Pons (tissue), 1 donor: ENCODE measurements around the gene DDX4.

ENCODE experiments used
- DNase-seq: peaks from one replicate; pipeline ENCODE4 v3.0.0-alpha.2; 2016; ENCODE audit warnings: low spot score

DDX4 gene

GRCh38 chr5:55821731-55822512, 84.1 kb downstream of the DDX4 start:
- DNase-seq, result no peak

- no peak for DNase-seq
These were observed 85.4 kb downstream of the DDX4 start for GRCh38 chr5:55823151-55823796.

DNA sequence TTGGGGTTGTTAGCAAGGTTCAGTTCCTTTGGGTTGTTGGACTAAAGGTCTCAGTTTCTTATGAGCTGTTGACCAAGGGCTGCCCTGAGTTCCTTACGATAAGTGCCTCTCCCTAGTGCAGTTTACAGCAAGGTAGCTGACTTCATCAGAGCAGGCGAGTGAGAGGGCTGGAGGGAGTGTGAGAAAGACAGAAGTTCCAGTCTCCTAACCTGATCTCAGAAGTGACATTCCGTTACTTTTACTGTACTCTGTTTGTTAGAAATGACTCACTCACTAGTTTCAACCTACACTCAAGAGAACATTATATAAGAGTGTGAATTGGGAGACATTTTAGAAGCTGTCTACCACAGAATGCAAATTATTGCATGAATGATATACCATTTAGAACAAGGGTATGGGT, 92.1 kb downstream of the DDX4 start:
- no peak for DNase-seq

- no peak for DNase-seq
These were observed 94.6 kb downstream of the DDX4 start for GRCh38 chr5:55832446-55832845.

GRCh38 chr5:55836191-55836590, 98.3 kb downstream of the DDX4 start:
- DNase-seq, result no peak

GRCh38 chr5:55841976-55842375, 104.1 kb downstream of the DDX4 start:
- no peak for DNase-seq

DNA sequence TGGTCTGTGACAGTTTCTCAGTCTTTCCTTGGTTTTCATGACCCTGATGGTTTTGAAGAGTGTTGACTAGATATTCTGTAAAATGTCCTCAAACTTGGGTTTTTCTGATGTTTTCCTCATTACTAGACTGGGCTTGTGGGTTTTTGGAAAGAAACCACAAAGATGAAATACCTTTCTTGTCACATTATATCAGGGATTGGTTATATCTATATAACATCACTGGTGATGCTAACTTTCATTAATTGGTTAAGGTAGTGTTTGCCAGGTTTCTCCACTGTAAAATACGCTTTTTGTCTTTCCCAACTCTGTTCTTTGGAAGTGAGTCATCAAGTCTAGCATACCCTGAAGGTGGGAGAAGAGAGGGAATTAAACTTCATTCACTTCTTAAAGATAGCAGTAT, 110.0 kb downstream of the DDX4 start:
- DNase-seq, result no peak

DNA sequence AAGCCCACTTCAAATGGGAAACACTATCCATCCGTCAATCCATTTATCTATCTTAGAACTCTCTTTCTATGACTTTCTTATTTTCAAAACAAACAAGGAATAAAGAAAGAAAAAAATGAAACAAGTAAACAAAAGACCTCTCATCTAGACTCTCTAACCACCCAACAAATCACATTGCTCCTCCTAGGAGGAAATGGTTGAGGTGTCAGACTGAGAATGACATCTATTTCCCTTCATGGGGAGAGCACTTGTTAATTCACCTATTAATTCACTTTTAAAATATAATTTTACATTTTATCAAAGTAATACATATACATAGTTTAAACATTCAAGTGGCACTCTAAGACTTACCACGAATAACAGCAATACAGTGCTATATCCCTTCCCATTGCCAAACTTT, 110.9 kb downstream of the DDX4 start:
- DNase-seq, result no peak

DNA sequence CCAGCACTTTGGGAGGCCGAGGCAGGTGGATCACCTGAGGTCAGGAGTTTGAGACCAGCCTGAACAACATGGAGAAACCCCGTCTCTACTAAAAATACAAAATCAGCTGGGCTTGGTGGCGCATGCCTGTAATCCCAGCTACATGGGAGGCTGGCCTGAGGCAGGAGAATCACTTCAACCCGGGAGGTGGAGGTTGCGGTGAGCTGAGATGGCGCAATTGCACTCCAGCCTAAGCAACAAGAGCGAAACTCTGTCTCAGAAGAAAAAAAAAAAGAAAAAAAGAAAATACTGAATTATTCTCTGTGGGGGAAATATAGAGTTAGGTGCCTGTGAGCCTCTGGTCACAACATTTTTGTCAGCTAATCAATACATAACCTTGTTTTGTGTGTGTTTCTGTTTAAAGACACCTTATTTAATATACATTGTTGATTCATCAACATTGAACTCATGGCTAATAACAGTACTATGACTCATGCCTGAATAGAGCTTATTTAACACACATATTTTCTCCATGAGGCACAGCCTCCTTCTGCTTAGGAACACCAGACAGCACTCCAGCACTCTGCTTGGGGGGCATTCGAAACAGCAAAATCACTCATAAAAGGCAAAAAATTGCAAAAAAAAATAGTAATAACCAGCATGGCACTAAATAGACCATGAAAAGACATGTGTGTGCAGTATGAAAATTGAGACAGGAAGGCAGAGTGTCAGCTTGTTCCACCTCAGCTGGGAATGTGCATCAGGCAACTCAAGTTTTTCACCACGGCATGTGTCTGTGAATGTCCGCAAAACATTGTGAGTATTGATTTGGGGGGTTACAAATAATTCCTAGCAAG, 113.2 kb downstream of the DDX4 start, which contains the start of gene IL31RA:
Gene IL31RA, plus strand, starts transcription at position 519 of the 836 bp plus-strand sequence. Its CDS starts 214 bp downstream, at position 733.
- no peak for DNase-seq

- DNase-seq, result no peak
These were observed 113.8 kb downstream of the DDX4 start for GRCh38 chr5:55851675-55851979.

DNA sequence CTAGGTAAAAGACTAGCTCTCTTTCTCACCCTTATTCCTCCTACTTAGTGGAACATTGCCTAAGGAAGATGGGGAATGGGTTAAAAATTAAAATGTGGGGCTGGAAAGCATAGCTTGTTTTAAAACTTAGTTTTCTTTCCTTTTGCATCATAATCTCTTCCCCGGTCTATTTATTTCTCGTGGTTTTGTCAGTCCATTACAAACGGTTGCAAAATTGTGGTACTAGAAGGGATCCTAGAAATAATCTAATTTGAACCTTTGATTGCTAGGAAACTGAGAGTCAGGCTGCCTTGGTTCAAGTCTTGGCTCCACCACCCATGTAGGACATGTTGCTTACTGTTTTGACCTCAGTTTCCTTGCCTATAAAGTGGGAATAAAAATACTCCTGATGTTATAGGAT, 114.6 kb downstream of the DDX4 start:
- no peak for DNase-seq

GRCh38 chr5:55853041-55853670, 115.3 kb downstream of the DDX4 start:
- no peak for DNase-seq

- DNase-seq, result no peak
These were observed 116.0 kb downstream of the DDX4 start for GRCh38 chr5:55853818-55854217.

- no peak for DNase-seq
These were observed 117.6 kb downstream of the DDX4 start for GRCh38 chr5:55855509-55855908.

GRCh38 chr5:55856516-55857246, 118.8 kb downstream of the DDX4 start:
- no peak for DNase-seq

DNA sequence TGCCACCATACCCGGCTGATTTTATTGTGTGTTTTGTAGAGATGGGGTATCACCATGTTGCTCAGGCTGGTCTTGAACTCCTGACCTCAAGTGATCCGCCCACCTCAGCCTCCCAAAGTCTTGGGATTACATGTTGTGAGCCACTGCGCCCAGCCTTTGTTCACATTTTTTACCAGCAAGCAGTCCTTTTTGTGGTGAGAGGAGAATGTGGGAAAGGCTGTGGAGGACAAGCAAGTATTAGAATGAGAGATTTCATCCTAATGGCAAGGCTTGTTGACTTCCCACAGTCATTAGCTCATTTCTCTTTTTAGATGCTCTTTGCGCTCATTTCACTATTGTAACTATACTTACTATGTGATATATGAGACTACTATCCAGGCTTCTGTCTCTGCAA, 119.4 kb downstream of the DDX4 start:
- DNase-seq, result no peak

DNA sequence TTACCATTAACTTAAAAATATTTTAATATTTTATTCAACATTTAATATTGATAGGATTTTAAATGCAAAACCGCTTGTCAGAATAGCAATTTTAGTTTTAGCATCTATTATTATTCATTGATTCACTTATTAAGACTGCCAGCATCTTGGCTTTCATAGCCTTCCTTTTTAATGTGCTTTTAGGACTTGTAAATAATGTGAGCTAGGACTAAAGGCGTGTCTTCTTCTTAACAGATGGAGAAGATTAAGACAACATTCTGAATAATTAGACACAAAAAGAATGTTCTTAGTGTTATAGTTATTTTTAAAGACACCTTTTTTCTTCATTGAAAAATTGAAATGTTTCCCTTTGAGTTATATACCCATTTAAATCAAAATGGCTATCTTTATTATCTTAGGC, 120.2 kb downstream of the DDX4 start:
- no peak for DNase-seq

GRCh38 chr5:55860288-55860687, 122.4 kb downstream of the DDX4 start:
- no peak for DNase-seq

DNA sequence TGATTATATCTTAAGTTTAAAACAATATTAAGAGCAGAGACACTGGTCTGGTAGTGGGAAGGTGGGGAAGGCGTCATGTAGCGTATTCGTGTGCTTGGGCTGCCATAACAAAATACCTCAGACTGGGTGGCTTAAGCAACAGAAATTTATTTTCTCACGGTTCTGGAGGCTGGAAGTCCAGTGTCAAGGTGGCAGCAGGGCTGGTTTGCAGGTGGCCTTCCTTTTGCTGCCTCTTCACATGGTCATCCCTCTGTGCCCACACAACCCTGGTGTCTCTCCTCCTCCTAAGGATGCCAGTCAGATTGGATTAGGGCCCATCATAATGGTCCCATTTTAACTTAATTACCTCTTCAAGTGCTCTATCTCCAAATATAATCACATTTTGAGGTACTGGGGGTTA, 122.8 kb downstream of the DDX4 start:
- no peak for DNase-seq

DNA sequence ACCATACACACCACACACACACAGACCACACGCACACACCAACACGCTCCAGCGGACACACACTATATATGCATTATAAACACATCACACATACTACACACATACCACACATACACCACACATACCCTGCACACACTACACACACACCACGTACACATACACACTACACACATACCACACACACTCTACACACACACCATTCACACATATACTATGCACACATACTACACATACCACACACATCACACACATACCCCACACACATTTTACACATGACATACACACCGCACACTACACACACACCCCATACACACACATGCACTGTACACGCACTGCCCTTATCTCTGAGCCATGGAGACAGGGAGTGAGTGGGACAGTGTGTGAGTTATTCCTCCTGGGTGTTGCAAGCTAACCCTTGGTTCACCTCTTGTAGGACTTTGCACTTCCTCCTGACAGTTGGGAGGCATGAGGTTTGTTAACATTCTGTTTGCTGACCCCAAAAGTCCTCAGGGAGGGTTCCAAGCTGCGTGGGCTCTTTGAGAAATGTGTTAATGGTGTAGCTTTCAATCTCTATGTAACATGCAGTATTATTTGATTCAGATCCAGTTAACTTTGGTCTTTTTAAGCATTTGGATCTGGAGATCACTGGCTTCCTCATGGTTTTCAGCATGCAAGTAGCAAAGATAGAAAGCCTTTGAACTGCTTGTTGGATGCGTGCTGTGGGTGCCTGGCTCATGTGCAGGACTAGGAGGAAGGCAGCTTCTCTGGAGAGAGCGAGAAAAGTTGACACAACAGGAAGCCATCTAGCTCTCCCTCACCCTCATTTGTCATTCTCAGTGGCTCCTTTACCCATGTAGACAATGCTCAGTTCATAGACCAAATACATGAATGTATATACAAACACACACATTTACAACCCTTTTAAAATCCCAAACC, 127.0 kb downstream of the DDX4 start:
- DNase-seq, result no peak

DNA sequence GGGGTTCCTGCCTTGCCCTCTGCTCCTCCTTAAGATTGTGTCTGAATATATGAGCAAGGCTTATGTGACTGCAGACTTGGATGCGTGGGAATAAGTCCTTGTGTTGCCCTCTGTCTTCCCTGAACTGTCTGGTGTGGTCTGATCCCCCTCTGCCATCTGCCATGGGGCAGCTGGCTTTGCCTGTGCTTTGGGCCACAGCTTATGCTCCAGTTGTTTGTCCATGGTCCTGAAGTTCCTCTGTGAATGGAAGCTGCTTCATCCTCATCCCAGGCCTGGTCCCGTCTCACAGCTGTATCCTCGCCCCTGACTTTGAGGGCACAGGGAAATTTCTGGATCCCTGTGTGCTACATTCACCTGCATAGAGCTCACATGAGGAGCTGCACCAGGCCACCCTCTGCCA, 128.0 kb downstream of the DDX4 start:
- no peak for DNase-seq
